Pancreas (tissue), 10 donors: ENCODE data around the gene MIF. TPM values are rescaled to one million over a fixed set of nuclear protein-coding genes. Genes with fewer than 3 reads are reported as not detected.

ENCODE experiments used
- ATAC-seq, 4 donors: fragments of 200-7000 bp; cut with Tn5 transposase; one replicate each; pipeline versions ENCODE4 v1.8.0 to v1.9.1; 2020; ENCODE audit warnings: mild to moderate bottlenecking in 4 of 4, moderate library complexity in 4 of 4
- DNase-seq, 6 donors: peaks; one replicate each; pipeline ENCODE4 v3.0.0-alpha.2; 2020
- FAIRE-seq: peaks from 2 replicates; lab custom pipeline; 2012; peaks lifted over from hg19 to GRCh38; lab: Jason Lieb, UNC
- H3K27ac ChIP-seq, 4 donors: fragments of 200-600 bp; sonication (generic); 1 replicate in 3 of 4; 2 replicates in 1 of 4; pipeline versions ENCODE4 v1.5.0 to v1.8.0; 2020
- H3K27me3 ChIP-seq, 4 donors: fragments of 200-600 bp; one replicate each; pipeline ENCODE4 v1.8.0; 2021
- H3K36me3 ChIP-seq, 3 donors: fragments of 200-600 bp; sonication (generic) in 1 of 3; one replicate each; pipeline versions ENCODE4 v1.5.0 to v1.8.0; 2020 to 2021
- H3K4me1 ChIP-seq, 3 donors: fragments of 200-600 bp; one replicate each; pipeline ENCODE4 v1.8.0; 2021
- H3K4me3 ChIP-seq, 4 donors: fragments of 200-600 bp; sonication (generic) in 2 of 4; one replicate each; pipeline versions ENCODE4 v1.5.0 to v1.8.0; 2020 to 2021
- H3K9me3 ChIP-seq, 4 donors: fragments of 200-600 bp; one replicate each; pipeline ENCODE4 v1.8.0; 2021
- WGBS, 2 donors: extraction: QIAGEN DNeasy Blood & Tissue Kit; methylation state at CpG; one replicate each; pipeline ENCODE4 v1.1.7; 2013; 5-methylcytosine and 5-hydroxymethylcytosine counted together
- intact Hi-C, 3 donors: fragments of 100-400 bp; cut with DNase I; formaldehyde crosslinking; loops; one replicate each; pipeline versions ENCODE4 v1.11.1 to v1.14.2; 2022
- polyA plus RNA-seq, 2 donors: library from polyadenylated mRNA; stranded (reverse); fragments of 200-250 nt; gene quantifications; one replicate each; pipeline ENCODE4 v1.2.3, GENCODE V29; 2013
- total RNA-seq, 6 donors: library from RNA; stranded (reverse); fragmentation: NEBNext Ultra II Directional in 4 of 6; extraction: Animal tissue kit (Norgen Biotek cat#: 25700) in 4 of 6; gene quantifications; one replicate each; pipeline versions ENCODE4 v1.2.1 to v1.2.4, GENCODE V29; 2021 to 2023
- TF ChIP-seq, protein P1 (sequence below), 4 donors: fragments of 200-600 bp; sonication (generic) in 3 of 4; IDR thresholded peaks; one replicate each; pipeline versions ENCODE4 v1.5.0 to v1.8.0; 2021; ENCODE audit warnings: antibody characterized with exemption in 4 of 4
- donor health status: healthy with polysubstance abuse.
- donor health status: DM: no; HTN: no; CAD: no; lungs with moderate emphysema.
- donor health status: DM: no; HTN: no; CAD: no.
- donor health status: control.
- donor health status: control.
- donor health status: Bipolar disorder and iron deficiency.
- donor health status: DM: yes; HTN: yes; CAD: no.
- donor health status: DM: no; HTN: no; CAD: no.
- donor health status: DM: no; HTN: no; CAD: no.
- donor health status: DM: yes; HTN: yes; CAD: no.

MIF gene
- total and polyA plus RNA-seq, 8 donors: 128 to 476 (median 227) TPM

GRCh38 chr22:23847310-23847920, 46.8 kb upstream of the MIF start:
- ATAC-seq (no peak), DNase-seq (no peak), FAIRE-seq (no peak)
- no peak overlapping the region for H3K27ac ChIP-seq
- H3K27me3 ChIP-seq: no peaks in the 10 kb centered on the region
- no peaks in the 10 kb centered on the region for H3K36me3 ChIP-seq
- TF ChIP-seq, protein P1, sequence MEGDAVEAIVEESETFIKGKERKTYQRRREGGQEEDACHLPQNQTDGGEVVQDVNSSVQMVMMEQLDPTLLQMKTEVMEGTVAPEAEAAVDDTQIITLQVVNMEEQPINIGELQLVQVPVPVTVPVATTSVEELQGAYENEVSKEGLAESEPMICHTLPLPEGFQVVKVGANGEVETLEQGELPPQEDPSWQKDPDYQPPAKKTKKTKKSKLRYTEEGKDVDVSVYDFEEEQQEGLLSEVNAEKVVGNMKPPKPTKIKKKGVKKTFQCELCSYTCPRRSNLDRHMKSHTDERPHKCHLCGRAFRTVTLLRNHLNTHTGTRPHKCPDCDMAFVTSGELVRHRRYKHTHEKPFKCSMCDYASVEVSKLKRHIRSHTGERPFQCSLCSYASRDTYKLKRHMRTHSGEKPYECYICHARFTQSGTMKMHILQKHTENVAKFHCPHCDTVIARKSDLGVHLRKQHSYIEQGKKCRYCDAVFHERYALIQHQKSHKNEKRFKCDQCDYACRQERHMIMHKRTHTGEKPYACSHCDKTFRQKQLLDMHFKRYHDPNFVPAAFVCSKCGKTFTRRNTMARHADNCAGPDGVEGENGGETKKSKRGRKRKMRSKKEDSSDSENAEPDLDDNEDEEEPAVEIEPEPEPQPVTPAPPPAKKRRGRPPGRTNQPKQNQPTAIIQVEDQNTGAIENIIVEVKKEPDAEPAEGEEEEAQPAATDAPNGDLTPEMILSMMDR (IDR thresholded peaks at IDR 0.05): no peak
- H3K4me3 ChIP-seq: no peak overlapping the region
- intact Hi-C loops: loop anchor here in 2 of 3 donors (5.0 kb wide), 1 partner anchor 80 kb away; the partner anchor contains the start of gene CHCHD10 (in 2 of the 2)
- H3K9me3 ChIP-seq: no peaks in the 10 kb centered on the region
- peaks cover 0 to 5% (median 5%) of the 10 kb centered on the region in 3 donors for H3K4me1 ChIP-seq
- WGBS, 2 donors: 86 to 93% methylated on average over 18 of the region's 18 CpGs

GRCh38 chr22:23847991-23848864, 46.0 kb upstream of the MIF start:
- Histone ChIP-seq H3K4me1 (peaks cover 0 to 5% (median 5%) of the 10 kb centered on the region in 3 donors), H3K27ac (no peak overlapping the region), H3K4me3 (no peak overlapping the region), H3K36me3 (no peaks in the 10 kb centered on the region), H3K27me3 (no peaks in the 10 kb centered on the region), H3K9me3 (no peaks in the 10 kb centered on the region)
- intact Hi-C loops: loop anchor here in 2 of 3 donors (5.0 kb wide), 1 partner anchor 81 kb away; the partner anchor contains the start of gene CHCHD10 (in 2 of the 2)
- 82 to 84% methylated on average over 24 of the region's 24 CpGs for WGBS, 2 donors
- DNase-seq (no peak), FAIRE-seq (no peak), ATAC-seq (no peak)
- TF ChIP-seq, protein P1 (IDR thresholded peaks at IDR 0.05): no peak

DNA sequence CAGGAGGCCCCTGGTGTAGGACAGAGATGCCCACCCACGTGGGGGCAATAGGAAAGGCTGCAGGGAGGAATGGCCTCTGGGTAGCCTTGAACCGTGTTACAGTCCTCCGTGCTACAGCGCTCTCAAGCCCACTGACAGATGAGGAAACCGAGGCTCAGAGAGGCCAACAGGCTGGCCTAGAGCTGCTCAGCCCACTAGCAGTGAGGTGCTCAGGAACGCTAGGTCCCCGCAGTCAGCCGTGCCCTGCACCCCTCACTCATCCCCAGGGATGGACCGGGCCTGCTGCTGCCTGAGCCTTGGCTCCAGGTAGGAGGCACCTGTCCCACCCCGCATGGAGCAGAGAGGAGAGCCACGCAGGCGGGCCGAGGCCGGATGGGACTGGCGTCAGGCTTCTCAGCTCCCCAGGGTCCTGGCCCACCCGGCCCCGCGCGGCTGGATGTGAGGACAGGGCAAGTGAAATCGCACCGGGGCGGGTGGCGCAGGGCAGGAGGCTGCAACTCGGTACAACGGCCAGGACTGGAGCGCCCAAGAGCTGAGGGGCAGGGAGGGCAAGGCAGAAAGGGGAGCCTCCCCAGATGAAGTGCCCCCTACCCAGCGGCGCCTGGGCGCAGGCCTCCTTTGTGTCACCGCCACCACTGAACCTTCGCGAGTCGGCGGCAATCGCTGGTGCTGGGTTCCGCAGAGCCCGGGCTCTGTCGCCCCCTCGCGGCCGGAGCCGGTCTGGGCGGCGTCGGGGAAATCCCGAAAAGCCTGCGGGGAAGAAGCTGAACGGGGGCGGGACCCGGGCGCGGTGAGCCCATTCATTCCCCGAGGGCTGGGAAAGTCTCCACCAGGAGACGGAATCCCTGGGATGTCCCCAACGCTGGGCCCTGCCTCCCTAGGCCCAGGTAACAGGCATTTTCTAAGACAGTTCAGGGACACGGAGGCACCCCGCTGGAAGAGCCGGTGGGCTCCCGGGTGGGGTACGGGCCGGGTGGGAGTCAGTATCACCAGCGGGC, 44.9 kb upstream of the MIF start:
- peaks cover 0 to 5% (median 5%) of the 10 kb centered on the region in 3 donors for H3K4me1 ChIP-seq
- DNase-seq (peak; percentile 75 to 99 (median 90)), ATAC-seq (peak; percentile 92 to 96 (median 95)), FAIRE-seq (no peak)
- 20% methylated on average over 62 of the region's 62 CpGs for WGBS, 2 donors
- no peaks in the 10 kb centered on the region for H3K36me3 ChIP-seq
- H3K27ac ChIP-seq: no peak overlapping the region
- H3K27me3 ChIP-seq: no peaks in the 10 kb centered on the region
- H3K9me3 ChIP-seq: no peaks in the 10 kb centered on the region
- H3K4me3 ChIP-seq: peak overlapping the region in 2 of 4 donors; percentile 18 to 34
- TF ChIP-seq, protein P1 (IDR thresholded peaks at IDR 0.05): peak; percentile 96 to 99 (median 98)
- intact Hi-C loops: loop anchor here in 2 of 3 donors (5.0 kb wide), 1 partner anchor 82 kb away; the partner anchor contains the start of gene CHCHD10 (in 2 of the 2)

GRCh38 chr22:23850136-23850611, 44.0 kb upstream of the MIF start:
- Histone ChIP-seq H3K27ac (no peak overlapping the region), H3K27me3 (no peaks in the 10 kb centered on the region), H3K36me3 (no peaks in the 10 kb centered on the region), H3K4me3 (peak overlapping the region in 2 of 4 donors; percentile 18 to 34), H3K4me1 (peaks cover 0 to 5% (median 5%) of the 10 kb centered on the region in 3 donors), H3K9me3 (no peaks in the 10 kb centered on the region)
- TF ChIP-seq, protein P1 (IDR thresholded peaks at IDR 0.05): no peak
- WGBS, 2 donors: 9 to 14% methylated on average over 16 of the region's 16 CpGs
- intact Hi-C loops: no loop called here
- ATAC-seq (peak; percentile 64 to 79 (median 71)), DNase-seq (peak in 4 of 6 donors; percentile 61 to 83 (median 66)), FAIRE-seq (no peak)
